Naive thymus-derived CD4-positive, alpha-beta T cell (primary cell): Measurements from ENCODE around the gene LPP. TPM values are rescaled to one million over a fixed set of nuclear protein-coding genes. Genes with fewer than 3 reads are reported as not detected.
"Not testable (repeated sequence)": the region's sequence is repeated elsewhere in the genome, so short reads cannot be mapped to it uniquely, and the experiment has no call there.

Experiments used
- ATAC-seq: fragments of 150-1000 bp; cut with Tn5 transposase; 2 replicates; pipeline ENCODE4 v1.10.0; 2021; ENCODE audit warnings: mild to moderate bottlenecking, moderate library complexity
- CTCF ChIA-PET: fragments of 350-600 bp; sonication (Branson Sonifier 250); formaldehyde crosslinking; loops from one replicate; lab custom pipeline; 2021; ENCODE audit warnings: antibody characterized with exemption; lab: Charles Lee
- POLR2A ChIA-PET: fragments of 350-600 bp; sonication (Branson Sonifier 250); formaldehyde crosslinking; loops from one replicate; lab custom pipeline; 2021; ENCODE audit warnings: antibody characterized with exemption, inconsistent platforms; lab: Charles Lee
- DNase-seq, 9 donors: peaks; one replicate each; pipeline versions ENCODE4 v3.0.0 to v3.0.0-alpha.2; 2020 to 2022; ENCODE audit warnings: mixed read lengths in 1 of 9
- H3K27ac ChIP-seq: one replicate; pipeline ENCODE4 v1.7.0; 2013; ENCODE audit warnings: mild to moderate bottlenecking, low read depth, low read length, moderate library complexity
- H3K27me3 ChIP-seq, 2 donors: one replicate each; pipeline ENCODE4 v1.7.0; 2013; ENCODE audit warnings: low read length in 2 of 2, mild to moderate bottlenecking in 2 of 2, moderate library complexity in 2 of 2; ENCODE audit not compliant: control insufficient read depth in 2 of 2, insufficient read depth in 2 of 2
- H3K36me3 ChIP-seq, 3 experiments: 1 replicate in 2 of 3; 2 replicates in 1 of 3; pipeline ENCODE4 v1.7.0; 2013; ENCODE audit warnings: low read length in 3 of 3, mild to moderate bottlenecking in 3 of 3, moderate library complexity in 1 of 3; ENCODE audit not compliant: insufficient read depth in 3 of 3, control insufficient read depth in 2 of 3
- H3K4me1 ChIP-seq, 2 donors: one replicate each; pipeline ENCODE4 v1.7.0; 2013; ENCODE audit warnings: low read length in 2 of 2, mild to moderate bottlenecking in 2 of 2, moderate library complexity in 1 of 2; ENCODE audit not compliant: control insufficient read depth in 2 of 2, insufficient read depth in 2 of 2
- H3K4me3 ChIP-seq: 2 replicates; pipeline ENCODE4 v1.7.0; 2013; ENCODE audit warnings: mild to moderate bottlenecking, low read length
- H3K9me3 ChIP-seq, 3 experiments: 1 replicate in 2 of 3; 2 replicates in 1 of 3; pipeline ENCODE4 v1.7.0; 2013; ENCODE audit warnings: low read length in 3 of 3; ENCODE audit not compliant: control insufficient read depth in 2 of 3
- H3K27ac Mint-ChIP-seq, 9 donors: one replicate each; pipeline ENCODE4 v1.8.0; 2020 to 2022; ENCODE audit warnings: mixed read lengths in 9 of 9, mild to moderate bottlenecking in 8 of 9, moderate library complexity in 5 of 9, inconsistent platforms in 2 of 9
- H3K27me3 Mint-ChIP-seq, 5 donors: one replicate each; pipeline ENCODE4 v1.8.0; 2021 to 2022; ENCODE audit warnings: mixed read lengths in 5 of 5, mild to moderate bottlenecking in 1 of 5
- H3K36me3 Mint-ChIP-seq, 5 donors: one replicate each; pipeline ENCODE4 v1.8.0; 2020 to 2022; ENCODE audit warnings: mixed read lengths in 5 of 5, mild to moderate bottlenecking in 3 of 5, inconsistent platforms in 1 of 5
- H3K4me1 Mint-ChIP-seq, 7 donors: one replicate each; pipeline ENCODE4 v1.8.0; 2020 to 2022; ENCODE audit warnings: mixed read lengths in 7 of 7, mild to moderate bottlenecking in 3 of 7, inconsistent platforms in 1 of 7
- H3K4me3 Mint-ChIP-seq, 10 donors: one replicate each; pipeline ENCODE4 v1.8.0; 2020 to 2022; ENCODE audit warnings: mild to moderate bottlenecking in 10 of 10, mixed read lengths in 10 of 10, moderate library complexity in 6 of 10, inconsistent platforms in 2 of 10
- H3K9me3 Mint-ChIP-seq, 11 donors: one replicate each; pipeline ENCODE4 v1.8.0; 2020 to 2022; ENCODE audit warnings: mixed read lengths in 11 of 11, mild to moderate bottlenecking in 4 of 11, inconsistent platforms in 1 of 11, moderate library complexity in 1 of 11
- intact Hi-C, 2 donors: fragments of 100-400 bp; cut with micrococcal nuclease; formaldehyde crosslinking; loops; one replicate each; pipeline ENCODE4 v1.15.1; 2023
- polyA plus RNA-seq, 2 donors: library from polyadenylated mRNA; unstranded; fragments of 300-500 nt; fragmentation: Illumina TruSeq; gene quantifications; one replicate each; pipeline ENCODE4 v1.2.3, GENCODE V29; 2021
- total RNA-seq, 6 experiments: library from RNA in 5 of 6; stranded (reverse) in 5 of 6; gene quantifications; 1 replicate in 5 of 6; 2 replicates in 1 of 6; pipeline ENCODE4 v1.2.3 and lab custom pipeline; 2021 to 2026

The LPP gene
- total and polyA plus RNA-seq, 7 experiments from 2014 or later, result 10.3 to 95.2 (median 19.5) TPM

DNA sequence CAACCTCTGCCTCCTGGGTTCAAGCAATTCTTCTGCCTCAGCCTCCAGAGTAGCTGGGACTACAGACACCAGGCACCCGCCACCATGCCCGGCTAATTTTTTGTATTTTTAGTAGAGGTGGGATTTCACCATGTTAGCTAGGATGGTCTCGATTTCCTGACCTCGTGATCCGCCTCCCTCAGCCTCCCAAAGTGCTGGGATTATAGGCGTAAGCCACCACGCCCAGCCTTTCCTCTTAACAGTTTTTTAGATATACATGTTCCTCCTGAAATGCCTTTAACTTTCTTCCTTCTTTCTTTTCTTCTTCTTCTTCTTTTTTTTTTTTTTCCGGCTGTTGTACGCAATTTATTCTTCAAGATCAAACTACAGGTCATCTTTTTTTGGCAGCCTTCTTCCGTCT lies 548.1 kb downstream of the LPP start:
- H3K4me1 Mint-ChIP-seq, H3K9me3 ChIP-seq, H3K27me3 Mint-ChIP-seq, ATAC-seq, CTCF ChIA-PET, H3K4me3 ChIP-seq, H3K27ac ChIP-seq, H3K4me1 ChIP-seq, H3K4me3 Mint-ChIP-seq, DNase-seq, POLR2A ChIA-PET, H3K27me3 ChIP-seq, H3K27ac Mint-ChIP-seq, H3K9me3 Mint-ChIP-seq, intact Hi-C loops, H3K36me3 ChIP-seq: not testable (repeated sequence)
- H3K36me3 Mint-ChIP-seq, result peaks cover 0 to 26% (median 11%) of the 10 kb centered on the region in 5 donors

DNA sequence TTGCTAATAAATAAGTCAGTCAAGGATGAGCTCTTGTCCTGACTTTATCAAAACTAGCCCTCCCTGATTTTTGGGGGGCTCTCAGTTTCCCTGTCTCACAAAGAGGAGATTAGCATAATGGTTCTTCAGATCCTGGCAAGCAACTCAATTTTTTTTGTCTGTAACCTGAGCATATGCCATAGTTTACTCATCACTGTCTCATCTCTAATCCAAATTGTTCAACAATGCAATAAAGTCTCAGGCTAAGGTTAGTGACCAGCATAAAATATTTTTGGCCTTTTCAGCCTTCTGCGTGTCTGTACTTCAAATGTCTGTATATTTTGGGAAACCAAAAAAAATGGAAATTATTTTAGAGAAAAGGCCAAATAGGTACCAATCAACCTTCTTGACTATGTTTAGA lies 552.2 kb downstream of the LPP start:
- ATAC-seq, result no peak
- no peaks in the 10 kb centered on the region for H3K9me3 Mint-ChIP-seq

DNA sequence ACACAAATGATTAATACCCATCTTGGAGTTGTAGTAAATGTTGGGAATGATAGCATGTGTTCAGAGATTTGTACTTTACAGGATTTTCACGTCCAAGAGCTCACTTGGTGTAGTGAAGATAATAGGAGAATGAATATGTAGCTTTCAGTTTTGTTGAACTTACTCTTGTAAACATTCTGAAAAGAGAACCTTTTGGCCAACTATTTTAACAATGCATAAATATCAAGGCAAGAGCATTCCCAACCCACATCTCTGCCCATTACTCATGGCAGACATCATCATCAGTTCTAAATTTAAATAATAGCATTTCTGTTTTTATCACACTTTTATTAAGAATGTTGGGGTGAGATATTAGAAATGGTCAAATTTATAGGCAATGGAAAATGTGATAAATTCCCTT lies 552.6 kb downstream of the LPP start:
- no peaks in the 10 kb centered on the region for H3K36me3 ChIP-seq
- no peaks in the 10 kb centered on the region for H3K9me3 ChIP-seq
- no peak overlapping the region for H3K27ac Mint-ChIP-seq
- H3K4me3 Mint-ChIP-seq, result no peak overlapping the region
- no peak for DNase-seq
- no peaks in the 10 kb centered on the region for H3K27me3 Mint-ChIP-seq
- ChIA-PET POLR2A (no interaction called here), CTCF (no interaction called here)
- H3K27ac ChIP-seq, result no peak overlapping the region
- peaks cover 6 to 14% (median 7%) of the 10 kb centered on the region in 7 donors for H3K4me1 Mint-ChIP-seq
- no peaks in the 10 kb centered on the region for H3K9me3 Mint-ChIP-seq
- H3K4me3 ChIP-seq, result no peak overlapping the region
- ATAC-seq, result no peak
- no peaks in the 10 kb centered on the region for H3K27me3 ChIP-seq
- no peaks in the 10 kb centered on the region for H3K4me1 ChIP-seq
- intact Hi-C loops, result no loop called here
- H3K36me3 Mint-ChIP-seq, result peaks cover 0 to 48% (median 19%) of the 10 kb centered on the region in 5 donors

More for the DNA sequence above, 552.2 kb downstream of the LPP start:
- H3K4me1 ChIP-seq, result no peaks in the 10 kb centered on the region
- H3K4me3 ChIP-seq, result no peak overlapping the region
- H3K27me3 ChIP-seq, result no peaks in the 10 kb centered on the region
- ChIA-PET CTCF (no interaction called here), POLR2A (no interaction called here)
- H3K27ac Mint-ChIP-seq, result no peak overlapping the region
- H3K9me3 ChIP-seq, result no peaks in the 10 kb centered on the region
- no peaks in the 10 kb centered on the region for H3K27me3 Mint-ChIP-seq
- no peaks in the 10 kb centered on the region for H3K36me3 ChIP-seq
- no peak overlapping the region for H3K4me3 Mint-ChIP-seq
- DNase-seq, result no peak
- intact Hi-C loops, result no loop called here
- peaks cover 0 to 48% (median 17%) of the 10 kb centered on the region in 5 donors for H3K36me3 Mint-ChIP-seq
- H3K4me1 Mint-ChIP-seq, result peaks cover 6 to 14% (median 7%) of the 10 kb centered on the region in 7 donors
- no peak overlapping the region for H3K27ac ChIP-seq

DNA sequence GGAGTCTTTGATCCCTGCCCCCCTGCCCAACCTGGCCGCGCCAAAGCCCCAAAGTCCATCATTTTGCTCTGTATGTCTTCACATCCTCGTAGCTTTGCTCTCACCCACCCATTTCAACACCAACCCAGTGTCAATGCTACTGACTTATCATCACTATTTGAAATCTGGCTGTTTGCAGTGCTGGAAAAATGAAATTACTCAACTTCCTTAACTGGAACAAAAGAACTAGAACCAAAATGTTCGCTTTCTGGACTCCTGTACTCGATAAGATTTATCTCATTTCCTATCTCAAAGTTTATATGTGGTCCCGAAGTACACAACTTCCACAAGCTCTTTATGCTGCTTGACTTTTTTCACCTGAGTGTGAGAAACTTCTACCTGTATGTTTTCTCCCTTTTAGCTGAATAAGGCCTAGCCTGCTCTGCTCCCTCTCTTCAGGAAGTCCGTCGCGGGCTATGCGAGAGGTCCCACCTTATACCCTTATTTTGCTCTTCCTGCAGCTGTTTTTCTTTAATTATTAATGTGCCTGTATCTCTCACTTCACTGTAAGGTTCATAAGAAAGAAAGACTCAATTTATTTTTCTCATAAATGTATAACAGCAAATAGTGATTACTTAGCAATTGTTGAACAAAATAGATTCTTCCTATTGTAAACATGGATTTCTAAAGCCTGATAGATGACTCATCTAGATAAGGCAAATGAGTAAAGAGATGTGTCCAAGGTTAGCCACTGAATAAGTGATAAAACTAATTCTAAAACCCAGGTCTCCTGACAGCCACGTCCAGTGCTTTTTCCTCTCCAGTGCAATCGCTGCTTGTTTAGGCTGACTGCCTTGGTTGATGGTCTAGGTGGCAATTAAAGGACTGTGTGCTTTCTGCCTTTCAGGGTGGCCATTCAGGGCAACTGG lies 553.7 kb downstream of the LPP start:
- ChIA-PET POLR2A (no interaction called here), CTCF (no interaction called here)
- no peak overlapping the region for H3K4me3 Mint-ChIP-seq
- H3K4me1 Mint-ChIP-seq, result peaks cover 6 to 14% (median 9%) of the 10 kb centered on the region in 7 donors
- Histone ChIP-seq H3K36me3 (no peaks in the 10 kb centered on the region), H3K27ac (no peak overlapping the region), H3K4me3 (no peak overlapping the region), H3K9me3 (no peaks in the 10 kb centered on the region), H3K27me3 (no peaks in the 10 kb centered on the region), H3K4me1 (no peaks in the 10 kb centered on the region)
- DNase-seq, result no peak
- H3K27ac Mint-ChIP-seq, result peak overlapping the region in 1 of 9 donors; percentile 43
- peaks cover 0 to 45% (median 21%) of the 10 kb centered on the region in 5 donors for H3K36me3 Mint-ChIP-seq
- intact Hi-C loops, result no loop called here
- ATAC-seq, result no peak
- H3K27me3 Mint-ChIP-seq, result no peaks in the 10 kb centered on the region
- H3K9me3 Mint-ChIP-seq, result no peaks in the 10 kb centered on the region

DNA sequence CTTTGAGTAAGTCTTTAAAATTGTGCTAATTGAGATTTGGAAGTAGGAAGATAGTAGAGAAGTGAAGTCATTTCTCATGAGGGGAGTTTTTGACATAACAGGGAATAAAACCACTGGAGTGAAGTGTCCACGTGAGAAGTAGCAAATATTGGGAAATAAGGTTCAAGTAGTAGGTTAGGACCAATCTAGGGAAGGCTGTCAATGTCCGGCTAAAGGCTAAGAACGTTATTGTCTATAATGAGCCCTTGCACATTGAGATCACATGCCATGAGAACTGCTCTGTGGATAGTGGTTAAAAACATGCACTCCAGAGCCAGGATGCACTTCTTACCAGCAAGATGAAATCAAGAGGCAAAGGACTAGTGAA lies 557.9 kb downstream of the LPP start:
- ChIA-PET POLR2A (no interaction called here), CTCF (no interaction called here)
- no peaks in the 10 kb centered on the region for H3K9me3 Mint-ChIP-seq
- H3K4me1 ChIP-seq, result no peaks in the 10 kb centered on the region
- H3K4me1 Mint-ChIP-seq, result peaks cover 6 to 11% (median 9%) of the 10 kb centered on the region in 7 donors
- DNase-seq (no peak), ATAC-seq (no peak)
- peaks cover 0 to 39% (median 21%) of the 10 kb centered on the region in 5 donors for H3K36me3 Mint-ChIP-seq
- H3K4me3 Mint-ChIP-seq, result no peak overlapping the region
- no peaks in the 10 kb centered on the region for H3K27me3 ChIP-seq
- no peak overlapping the region for H3K27ac Mint-ChIP-seq
- intact Hi-C loops, result no loop called here
- H3K36me3 ChIP-seq, result no peaks in the 10 kb centered on the region
- H3K4me3 ChIP-seq, result no peak overlapping the region
- no peaks in the 10 kb centered on the region for H3K27me3 Mint-ChIP-seq
- H3K9me3 ChIP-seq, result no peaks in the 10 kb centered on the region
- H3K27ac ChIP-seq, result no peak overlapping the region

DNA sequence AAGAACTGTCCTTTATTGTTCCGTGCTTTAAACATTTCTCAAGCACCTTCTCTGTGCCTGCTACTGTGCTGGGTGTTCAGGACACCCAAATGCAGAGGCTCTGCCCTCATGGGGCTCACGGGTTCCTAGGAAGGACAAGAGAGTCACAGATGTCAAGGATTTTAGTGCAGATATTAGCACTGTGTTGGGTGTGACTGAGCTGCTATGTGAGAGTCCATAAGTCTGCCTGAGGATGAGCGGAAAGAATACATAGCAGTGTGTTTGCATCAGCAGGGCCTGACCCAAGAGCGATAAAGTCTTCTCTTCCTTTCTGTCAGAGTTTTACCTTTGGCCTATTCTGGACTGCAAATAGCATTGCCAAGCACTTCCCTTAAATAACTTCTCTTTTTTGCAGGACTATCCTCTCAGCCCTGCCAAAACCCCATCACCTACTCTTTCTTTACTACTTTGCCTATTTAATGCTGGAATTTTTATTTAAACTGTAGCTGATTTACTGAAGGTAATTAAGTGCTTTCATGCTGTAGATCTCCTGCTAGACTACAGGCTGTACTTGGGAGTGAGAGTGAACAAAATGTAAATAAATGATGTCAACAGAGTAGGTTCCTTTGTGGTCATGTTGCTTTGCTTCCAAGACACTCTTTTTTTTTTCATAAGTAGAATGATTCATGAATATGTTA lies 558.4 kb downstream of the LPP start:
- ATAC-seq, result peak; percentile 75

More for the DNA sequence above, 558.4 kb downstream of the LPP start:
- Mint-ChIP-seq H3K27ac (no peak overlapping the region), H3K4me3 (no peak overlapping the region), H3K36me3 (peaks cover 0 to 40% (median 20%) of the 10 kb centered on the region in 5 donors), H3K9me3 (peaks cover 0 to 2% (median 0%) of the 10 kb centered on the region in 11 donors), H3K4me1 (peaks cover 3 to 8% (median 5%) of the 10 kb centered on the region in 7 donors), H3K27me3 (no peaks in the 10 kb centered on the region)
- CTCF ChIA-PET, result no interaction called here
- H3K27ac ChIP-seq, result no peak overlapping the region
- H3K4me1 ChIP-seq, result no peaks in the 10 kb centered on the region
- no peaks in the 10 kb centered on the region for H3K9me3 ChIP-seq
- H3K27me3 ChIP-seq, result no peaks in the 10 kb centered on the region
- no peaks in the 10 kb centered on the region for H3K36me3 ChIP-seq
- DNase-seq, result no peak
- intact Hi-C loops, result no loop called here
- H3K4me3 ChIP-seq, result no peak overlapping the region
- POLR2A ChIA-PET, result no interaction called here
